Heart left ventricle (tissue), 16 donors: ENCODE results near the gene ENOPH1. TPM values are rescaled to one million over a fixed set of nuclear protein-coding genes. Genes with fewer than 3 reads are reported as not detected.

ENCODE experiments used
- ATAC-seq, 4 donors: fragments of 200-7000 bp; cut with Tn5 transposase; one replicate each; pipeline ENCODE4 v1.9.1; 2020 to 2022; ENCODE audit warnings: moderate library complexity in 4 of 4, mild to moderate bottlenecking in 3 of 4, moderate number of reproducible peaks in 1 of 4
- DNase-seq, 5 donors: peaks; one replicate each; pipeline ENCODE4 v3.0.0-alpha.2; 2020
- H3K27ac ChIP-seq, 12 donors: fragments of 200-600 bp; sonication (generic) in 4 of 12; one replicate each; pipeline versions ENCODE4 v1.5.0 to v1.8.0; 2016 to 2022; ENCODE audit warnings: mild to moderate bottlenecking in 2 of 12
- H3K27me3 ChIP-seq, 9 donors: fragments of 200-600 bp; sonication (generic) in 2 of 9; one replicate each; pipeline versions ENCODE4 v1.5.1 to v1.8.0; 2016 to 2022; ENCODE audit warnings: mild to moderate bottlenecking in 3 of 9
- H3K36me3 ChIP-seq, 9 donors: fragments of 200-600 bp; sonication (generic) in 2 of 9; one replicate each; pipeline versions ENCODE4 v1.5.0 to v1.8.0; 2018 to 2022; ENCODE audit warnings: mild to moderate bottlenecking in 2 of 9
- H3K4me1 ChIP-seq, 12 donors: fragments of 200-600 bp; sonication (generic) in 4 of 12; one replicate each; pipeline versions ENCODE4 v1.5.0 to v1.8.0; 2016 to 2022; ENCODE audit warnings: mild to moderate bottlenecking in 3 of 12
- H3K4me3 ChIP-seq, 12 donors: fragments of 200-600 bp; sonication (generic) in 4 of 12; one replicate each; pipeline versions ENCODE4 v1.5.0 to v1.8.0; 2017 to 2022; ENCODE audit warnings: mild to moderate bottlenecking in 9 of 12, moderate library complexity in 4 of 12
- H3K9me3 ChIP-seq, 12 donors: fragments of 200-600 bp; sonication (generic) in 4 of 12; one replicate each; pipeline versions ENCODE4 v1.5.0 to v1.8.0; 2016 to 2022; ENCODE audit warnings: mild to moderate bottlenecking in 1 of 12
- CTCF ChIP-seq, 12 donors: fragments of 200-600 bp; sonication (generic) in 4 of 12; IDR thresholded peaks; one replicate each; pipeline versions ENCODE4 v1.5.0 to v1.8.0; 2018 to 2022; ENCODE audit warnings: antibody characterized with exemption in 12 of 12, mild to moderate bottlenecking in 5 of 12
- POLR2A ChIP-seq, 2 donors: fragments of 450-650 bp; IDR thresholded peaks; one replicate each; pipeline ENCODE4 v1.6.1; 2017; ENCODE audit warnings: antibody characterized with exemption in 2 of 2, mild to moderate bottlenecking in 2 of 2, moderate library complexity in 2 of 2
- WGBS, 4 donors: extraction: QIAGEN DNeasy Blood & Tissue Kit in 2 of 4; methylation state at CpG; one replicate each; pipeline versions ENCODE4 v1.1.5 to v1.1.7; 2013 to 2018; 5-methylcytosine and 5-hydroxymethylcytosine counted together
- intact Hi-C, 10 donors: fragments of 100-400 bp; cut with DNase I; formaldehyde crosslinking; loops; one replicate each; pipeline versions ENCODE4 v1.11.1 to v1.14.2; 2022
- polyA plus RNA-seq, 2 donors: library from polyadenylated mRNA; stranded (reverse); fragments of 200-250 nt; gene quantifications; one replicate each; pipeline ENCODE4 v1.2.3, GENCODE V29; 2013
- total RNA-seq, 9 donors: library from RNA; depleted of rRNA in 2 of 9; stranded (reverse); fragments of >200 nt in 2 of 9; fragmentation: NEBNext Ultra II Directional in 3 of 9; extraction: Animal tissue kit (Norgen Biotek cat#: 25700) in 3 of 9; gene quantifications; one replicate each; pipeline versions ENCODE4 v1.1.0 to v1.2.4, GENCODE V29; 2016 to 2023
- donor health status: ischemic (EF 13 %, LVEDD 7.1; RV severe dilation, severe dysfunction).
- donor health status: healthy with polysubstance abuse.
- donor health status: DM: no; HTN: yes; CAD: no.
- donor health status: DM: no; HTN: no; CAD: no.
- donor health status: ischemic (EF 25% LVEDD 6.9; RV normal size, moderate dysfunction).
- donor health status: ischemic (EF 25% LVEDD 5.7; RV mildly dilated, moderate dysfunction).
- donor health status: healthy.
- donor health status: DM: yes; HTN: yes; CAD: no.
- donor health status: ischemic (EF 35%, LVEDD 5.7; RV mildly dilated, moderate dysfunction).
- donor health status: nonischemic (EF 11% LVEDD 7.7; RV severe dilation, severe dysfunction).
- donor health status: DM: yes; HTN: yes; CAD: no.
- donor health status: PGD.
- donor health status: ischemic (EF 29% LVEDD 5.4; RV normal size, mild dysfunction).
- donor health status: nonischemic (EF 23%, LVEDD 6.1; RV moderate dilation, normal function).

The ENOPH1 gene
- total and polyA plus RNA-seq, 11 donors: 15.1 to 37.0 (median 17.5) TPM

GRCh38 chr4:82508011-82508410 is 77.6 kb downstream of the ENOPH1 start:
- intact Hi-C loops: no loop called here
- H3K27me3 ChIP-seq: no peaks in the 10 kb centered on the region
- no peak overlapping the region for H3K27ac ChIP-seq
- H3K36me3 ChIP-seq: peaks cover 0 to 12% (median 0%) of the 10 kb centered on the region in 9 donors
- no peaks in the 10 kb centered on the region for H3K9me3 ChIP-seq
- DNase-seq: no peak
- no peak for ATAC-seq
- TF ChIP-seq CTCF (IDR thresholded peaks at IDR 0.05): no peak
- no peak for TF ChIP-seq POLR2A (IDR thresholded peaks at IDR 0.05)
- no peak overlapping the region for H3K4me3 ChIP-seq
- H3K4me1 ChIP-seq: no peaks in the 10 kb centered on the region

DNA sequence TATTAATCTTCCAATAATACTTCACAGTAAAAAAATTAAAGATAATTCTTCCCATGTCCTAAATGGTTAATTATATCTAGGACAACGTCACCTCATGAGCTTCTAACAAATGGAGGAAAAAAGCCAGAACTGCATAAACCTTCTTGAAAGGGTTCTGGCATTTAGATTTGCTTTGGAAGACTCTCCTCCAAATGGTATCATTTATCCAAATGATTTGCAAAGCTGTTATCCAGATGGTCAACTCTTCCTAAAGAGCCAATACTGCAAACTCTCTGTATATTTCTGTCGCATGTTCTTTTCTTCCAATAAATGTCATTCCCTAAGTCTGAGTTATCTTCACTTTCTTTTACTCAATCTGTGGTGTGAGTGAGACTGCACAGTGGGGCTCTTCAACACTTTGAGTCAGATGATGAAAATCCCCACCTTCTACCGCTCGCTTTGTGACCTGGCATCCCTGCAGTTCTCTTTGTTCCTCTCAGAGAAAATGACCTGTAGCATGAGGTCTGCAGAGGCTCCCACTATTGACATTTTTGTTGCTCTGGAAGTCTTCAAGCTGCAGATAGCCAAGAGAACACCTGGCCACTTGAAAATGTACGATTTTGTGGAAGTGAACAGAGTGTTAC is 78.5 kb downstream of the ENOPH1 start:
- 55 to 64% (median 59%) methylated on average over 5 of the region's 5 CpGs for WGBS, 4 donors
- Histone ChIP-seq H3K4me3 (no peak overlapping the region), H3K27ac (no peak overlapping the region), H3K36me3 (peaks cover 0 to 4% (median 0%) of the 10 kb centered on the region in 9 donors), H3K9me3 (no peaks in the 10 kb centered on the region), H3K4me1 (no peaks in the 10 kb centered on the region), H3K27me3 (no peaks in the 10 kb centered on the region)
- TF ChIP-seq POLR2A (IDR thresholded peaks at IDR 0.05) (no peak), CTCF (IDR thresholded peaks at IDR 0.05) (no peak)
- no peak for DNase-seq
- ATAC-seq: no peak
- intact Hi-C loops: no loop called here

GRCh38 chr4:82510216-82510615 is 79.8 kb downstream of the ENOPH1 start:
- ATAC-seq: no peak
- peaks cover 0 to 2% (median 0%) of the 10 kb centered on the region in 12 donors for H3K4me1 ChIP-seq
- H3K27ac ChIP-seq: no peak overlapping the region
- DNase-seq: no peak
- no peaks in the 10 kb centered on the region for H3K27me3 ChIP-seq
- WGBS, 4 donors: 94 to 98% (median 96%) methylated on average over 3 of the region's 3 CpGs
- intact Hi-C loops: no loop called here
- H3K36me3 ChIP-seq: no peaks in the 10 kb centered on the region
- H3K9me3 ChIP-seq: no peaks in the 10 kb centered on the region
- no peak overlapping the region for H3K4me3 ChIP-seq
- TF ChIP-seq POLR2A (IDR thresholded peaks at IDR 0.05) (no peak), CTCF (IDR thresholded peaks at IDR 0.05) (no peak)

Other genes starting within 250 kb of the ENOPH1 start
- gene HNRNPD, start 56.6 kb upstream of the ENOPH1 start, total RNA-seq: 100 to 1,000 TPM in 7 of 9 donors, 10 to 100 TPM in 2; 33.8 to 150 (median 122) TPM
- gene HNRNPD, start 56.6 kb upstream of the ENOPH1 start, polyA plus RNA-seq: 100 to 1,000 TPM; 100 to 127 TPM
- 100 to 1,000 TPM in 8 of 9 donors, 10 to 100 TPM in 1; 90.8 to 184 (median 142) TPM for gene HNRNPDL, start 128 bp upstream of the ENOPH1 start, total RNA-seq
- gene HNRNPDL, start 128 bp upstream of the ENOPH1 start, polyA plus RNA-seq: 100 to 1,000 TPM; 120 to 236 TPM
- 10 to 100 TPM in 8 of 9 donors, 1 to 10 TPM in 1; 8.8 to 22.9 (median 13.3) TPM for gene TMEM150C, start 131.4 kb downstream of the ENOPH1 start, total RNA-seq
- gene TMEM150C, start 131.4 kb downstream of the ENOPH1 start, polyA plus RNA-seq: 10 to 100 TPM in 1 of 2 donors, 1 to 10 TPM in 1; 6.2 to 11.3 TPM